Transverse colon (tissue), 4 donors: ENCODE results near the gene PTPRF.

ENCODE experiments used
- EP300 ChIP-seq: sonication (generic); formaldehyde crosslinking; IDR thresholded peaks from one replicate; pipeline ENCODE4 v1.6.1; 2017; ENCODE audit warnings: antibody characterized with exemption, low read depth
- POLR2A ChIP-seq: fragments of 450-650 bp; IDR thresholded peaks from one replicate; pipeline ENCODE4 v1.6.1; 2016; ENCODE audit warnings: antibody characterized with exemption, mild to moderate bottlenecking, moderate library complexity
- POLR2AphosphoS5 ChIP-seq, 3 donors: sonication (generic); formaldehyde crosslinking; IDR thresholded peaks; one replicate each; pipeline ENCODE4 v1.6.1; 2016; ENCODE audit warnings: antibody characterized with exemption in 3 of 3
- TF ChIP-seq, protein P1 (sequence below), 5 experiments: fragments of 200-600 bp in 3 of 5; fragments of 450-650 bp in 2 of 5; sonication (generic) in 3 of 5; IDR thresholded peaks; 1 replicate in 2 of 5; 2 replicates in 3 of 5; pipeline ENCODE4 v1.5.1; 2016 to 2017; ENCODE audit warnings: antibody characterized with exemption in 5 of 5, inconsistent platforms in 3 of 5, mild to moderate bottlenecking in 2 of 5, moderate library complexity in 1 of 5

DNA sequence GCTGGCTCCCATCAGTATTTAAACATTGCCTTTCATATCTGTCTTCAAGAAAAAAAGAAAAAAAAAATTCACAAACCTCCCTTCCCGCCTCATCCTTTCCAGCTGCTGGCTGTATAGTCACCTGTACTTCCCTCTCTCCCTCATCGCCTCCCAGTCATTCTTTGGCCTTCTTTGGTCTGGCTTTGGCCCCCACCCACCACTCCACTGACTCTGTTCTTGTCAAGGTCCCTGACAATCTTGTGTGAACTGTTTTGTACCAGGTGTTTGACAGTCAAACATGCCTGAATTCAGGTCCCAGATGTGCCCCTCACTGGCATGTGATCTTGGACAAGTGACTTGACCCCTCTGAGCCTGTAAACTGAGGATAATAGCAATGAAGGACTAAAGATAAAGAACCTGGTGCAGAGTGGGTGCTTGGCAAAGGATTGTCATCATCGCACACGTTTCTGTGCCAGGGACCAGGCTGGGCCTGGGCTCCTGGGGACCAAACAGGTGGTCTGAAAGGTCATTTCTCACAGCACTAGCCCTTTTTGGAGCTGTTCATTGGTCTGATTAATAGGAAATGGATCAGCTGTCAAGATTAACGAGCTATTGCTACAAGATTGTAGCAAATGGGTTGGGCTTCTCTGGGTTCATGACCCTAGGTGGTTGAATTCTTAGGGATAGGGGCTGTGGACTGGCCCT, 21.5 kb downstream of the PTPRF start:
- TF ChIP-seq EP300: no peak
- TF ChIP-seq, protein P1, sequence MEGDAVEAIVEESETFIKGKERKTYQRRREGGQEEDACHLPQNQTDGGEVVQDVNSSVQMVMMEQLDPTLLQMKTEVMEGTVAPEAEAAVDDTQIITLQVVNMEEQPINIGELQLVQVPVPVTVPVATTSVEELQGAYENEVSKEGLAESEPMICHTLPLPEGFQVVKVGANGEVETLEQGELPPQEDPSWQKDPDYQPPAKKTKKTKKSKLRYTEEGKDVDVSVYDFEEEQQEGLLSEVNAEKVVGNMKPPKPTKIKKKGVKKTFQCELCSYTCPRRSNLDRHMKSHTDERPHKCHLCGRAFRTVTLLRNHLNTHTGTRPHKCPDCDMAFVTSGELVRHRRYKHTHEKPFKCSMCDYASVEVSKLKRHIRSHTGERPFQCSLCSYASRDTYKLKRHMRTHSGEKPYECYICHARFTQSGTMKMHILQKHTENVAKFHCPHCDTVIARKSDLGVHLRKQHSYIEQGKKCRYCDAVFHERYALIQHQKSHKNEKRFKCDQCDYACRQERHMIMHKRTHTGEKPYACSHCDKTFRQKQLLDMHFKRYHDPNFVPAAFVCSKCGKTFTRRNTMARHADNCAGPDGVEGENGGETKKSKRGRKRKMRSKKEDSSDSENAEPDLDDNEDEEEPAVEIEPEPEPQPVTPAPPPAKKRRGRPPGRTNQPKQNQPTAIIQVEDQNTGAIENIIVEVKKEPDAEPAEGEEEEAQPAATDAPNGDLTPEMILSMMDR (IDR thresholded peaks at IDR 0.05): no peak
- TF ChIP-seq POLR2A: no peak
- TF ChIP-seq POLR2AphosphoS5 (IDR thresholded peaks at IDR 0.05): no peak
